ENCODE data around the gene CRISPLD2.

Gene CRISPLD2

GRCh38 chr16:84883301-84883700 is 63.5 kb downstream of the CRISPLD2 start:
- no peak for DNase-seq (ENCODE audit: low read depth, low spot score)

GRCh38 chr16:84884246-84884595 is 64.4 kb downstream of the CRISPLD2 start:
- DNase-seq (ENCODE audit: low read depth, low spot score), result no peak

- DNase-seq (ENCODE audit: low read depth, low spot score), result no peak
Measured at GRCh38 chr16:84884596-84885341, 65.0 kb downstream of the CRISPLD2 start.

- DNase-seq (ENCODE audit: low read depth, low spot score), result no peak
Measured at GRCh38 chr16:84885342-84885910, 65.6 kb downstream of the CRISPLD2 start.

GRCh38 chr16:84886497-84887090 is 66.8 kb downstream of the CRISPLD2 start:
- DNase-seq (ENCODE audit: low read depth, low spot score), result no peak

GRCh38 chr16:84887207-84887606 is 67.4 kb downstream of the CRISPLD2 start:
- no peak for DNase-seq (ENCODE audit: low read depth, low spot score)

DNA sequence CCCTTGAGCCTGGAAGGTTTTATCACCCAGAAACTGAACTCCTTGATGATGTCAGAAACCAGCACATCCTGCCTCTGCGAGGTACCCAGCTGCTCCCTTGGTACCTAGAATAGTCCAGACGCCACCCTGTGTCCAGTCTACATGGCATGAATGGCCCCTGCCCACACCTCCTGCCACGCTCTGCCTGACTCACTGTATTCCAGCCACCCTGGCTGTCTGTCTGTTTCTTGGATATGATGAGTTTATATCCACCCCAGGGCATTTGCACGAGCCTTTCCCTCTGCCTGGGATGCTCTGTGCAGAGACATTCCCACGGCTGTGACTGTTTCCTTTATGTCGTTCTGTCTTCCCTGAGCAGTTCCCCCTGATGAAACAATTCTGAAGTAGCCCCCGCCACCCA is 68.7 kb downstream of the CRISPLD2 start:
- DNase-seq (ENCODE audit: low read depth, low spot score), result no peak

- no peak for DNase-seq (ENCODE audit: low read depth, low spot score)
Measured at GRCh38 chr16:84889066-84889465, 69.3 kb downstream of the CRISPLD2 start.

- no peak for DNase-seq (ENCODE audit: low read depth, low spot score)
Measured at GRCh38 chr16:84890427-84890826, 70.6 kb downstream of the CRISPLD2 start.

DNA sequence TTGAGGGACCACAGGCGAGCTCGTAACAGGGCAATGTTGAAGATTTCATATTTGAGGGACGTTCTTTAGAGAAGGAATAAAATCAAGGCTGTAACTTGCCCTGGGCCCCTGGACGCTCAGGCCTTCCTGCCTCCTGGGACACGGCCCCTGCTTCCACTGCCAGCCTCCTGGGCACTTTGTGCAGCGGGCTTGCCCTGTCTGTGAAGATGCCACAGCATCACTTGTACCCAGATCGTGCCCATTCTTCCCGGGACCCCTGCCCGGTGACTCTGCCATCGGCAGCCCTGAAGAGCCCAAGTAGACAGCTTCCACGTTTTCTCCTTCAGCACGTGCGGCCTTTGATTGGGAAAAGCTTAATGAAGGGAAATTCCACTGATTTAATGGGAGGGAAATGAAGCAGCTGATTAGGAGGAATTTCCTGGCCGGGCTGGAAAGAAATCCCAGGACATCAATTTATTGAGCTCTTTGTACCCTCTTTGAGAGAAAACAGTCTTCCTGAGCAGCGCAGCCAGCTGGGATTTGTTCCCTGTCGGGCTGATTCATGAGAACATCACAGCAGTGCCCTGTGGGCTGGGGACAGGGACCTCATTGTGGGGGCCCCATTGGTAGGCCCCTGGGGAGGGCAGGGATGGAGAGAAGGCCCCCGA is 71.5 kb downstream of the CRISPLD2 start:
- no peak for DNase-seq (ENCODE audit: low read depth, low spot score)

DNA sequence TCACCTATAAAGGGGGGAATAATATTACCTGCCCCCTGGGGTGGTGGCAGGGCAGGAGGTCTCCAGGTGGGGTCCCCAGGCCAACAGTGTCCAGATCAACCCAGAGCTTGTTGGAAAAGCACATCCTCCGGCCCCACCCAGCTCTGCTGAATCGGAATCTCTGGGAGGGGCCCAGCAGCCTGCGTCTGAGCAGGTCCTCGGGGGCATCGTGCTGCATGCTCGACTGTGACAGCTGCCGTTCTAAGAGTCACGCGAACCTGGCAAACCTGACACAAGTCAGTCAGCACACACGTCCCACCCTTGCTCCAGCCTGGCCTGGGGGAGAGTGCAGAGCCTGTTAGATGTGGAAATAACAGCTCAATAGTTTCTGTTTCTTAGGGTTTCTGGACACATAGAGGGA is 72.3 kb downstream of the CRISPLD2 start:
- no peak for DNase-seq (ENCODE audit: low read depth, low spot score)

GRCh38 chr16:84893467-84893848 is 73.7 kb downstream of the CRISPLD2 start:
- no peak for DNase-seq (ENCODE audit: low read depth, low spot score)

GRCh38 chr16:84893849-84894599 is 74.2 kb downstream of the CRISPLD2 start:
- DNase-seq (ENCODE audit: low read depth, low spot score), result no peak

DNA sequence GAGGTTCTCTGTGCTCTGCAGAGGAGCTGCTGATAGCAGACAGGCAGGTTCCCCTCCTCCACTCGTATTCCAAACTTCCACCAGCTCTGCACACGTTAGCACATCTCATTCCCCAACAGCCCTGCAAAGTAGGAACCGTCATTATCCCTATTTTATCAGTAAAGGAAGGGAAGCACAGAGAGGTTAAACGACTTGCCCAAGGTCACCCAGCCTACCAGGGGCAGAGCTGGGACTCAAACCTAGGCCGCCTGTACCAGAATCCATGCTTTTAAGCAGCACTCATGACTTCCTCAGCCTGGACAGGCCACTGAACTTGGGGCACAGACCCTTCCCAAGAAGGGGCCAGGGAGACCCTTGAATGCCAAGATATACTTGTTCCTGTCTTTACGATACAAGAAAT is 75.2 kb downstream of the CRISPLD2 start:
- no peak for DNase-seq (ENCODE audit: low read depth, low spot score)

- DNase-seq (ENCODE audit: low read depth, low spot score), result no peak
Measured at GRCh38 chr16:84896847-84897246, 77.1 kb downstream of the CRISPLD2 start.

DNA sequence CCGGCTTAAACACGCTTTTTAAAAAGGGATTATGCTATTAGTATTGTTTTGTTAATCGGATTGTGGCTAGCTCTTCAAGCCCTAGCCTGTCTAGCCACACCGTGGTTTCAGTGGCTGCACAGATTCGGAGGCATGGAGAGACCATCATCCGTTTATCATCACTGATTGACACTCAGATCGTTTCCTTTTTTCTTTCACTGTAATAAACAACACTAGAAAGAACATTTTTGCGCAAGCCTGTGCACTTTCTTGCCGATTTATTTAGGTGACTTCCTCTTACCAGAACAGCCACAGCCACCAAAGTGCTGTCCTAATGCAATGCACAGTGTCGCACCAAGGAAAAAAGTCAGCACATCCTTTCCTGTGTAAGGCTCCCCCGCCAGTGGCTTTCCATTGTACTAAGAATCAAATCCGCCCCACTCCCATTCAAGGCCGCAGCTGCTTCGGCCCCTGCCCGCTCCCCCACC is 78.2 kb downstream of the CRISPLD2 start:
- DNase-seq (ENCODE audit: low read depth, low spot score), result no peak

GRCh38 chr16:84898447-84898846 is 78.7 kb downstream of the CRISPLD2 start:
- DNase-seq (ENCODE audit: low read depth, low spot score), result no peak

GRCh38 chr16:84899414-84899813 is 79.6 kb downstream of the CRISPLD2 start:
- DNase-seq (ENCODE audit: low read depth, low spot score), result no peak

- DNase-seq (ENCODE audit: low read depth, low spot score), result no peak
Measured at GRCh38 chr16:84905965-84906460, 86.2 kb downstream of the CRISPLD2 start.

GRCh38 chr16:84907051-84907450 is 87.3 kb downstream of the CRISPLD2 start:
- no peak for DNase-seq (ENCODE audit: low read depth, low spot score)

DNA sequence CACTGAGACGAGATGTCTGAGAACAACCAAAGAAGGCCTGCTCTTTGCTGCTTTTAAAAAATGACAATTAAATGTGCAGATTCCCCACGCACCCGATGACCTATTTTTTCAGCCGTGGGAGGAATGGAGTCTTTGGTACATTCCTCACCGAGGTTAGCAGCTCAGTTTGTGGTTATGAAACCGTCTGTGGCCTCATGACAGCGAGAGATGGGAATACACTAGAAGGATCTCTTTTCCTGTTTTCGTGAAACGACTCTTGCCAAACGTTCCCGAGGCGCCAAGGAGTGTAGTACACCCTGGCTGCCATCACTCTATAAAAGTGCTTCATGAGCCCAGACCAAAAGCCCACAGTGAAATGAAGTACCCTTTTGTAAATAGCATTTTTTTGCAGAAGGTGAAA is 87.8 kb downstream of the CRISPLD2 start:
- DNase-seq (ENCODE audit: low read depth, low spot score), result no peak
